Activated CD8-positive, alpha-beta T cell treated with anti-CD3 and anti-CD28 coated beads for 36 hours (primary cell): Measurements from ENCODE around the gene PPP1R7. TPM values are rescaled to one million over a fixed set of nuclear protein-coding genes. Genes with fewer than 3 reads are reported as not detected.
A peak's percentile ranks its signal among the peaks of the same experiment; 100 is the strongest.

Experiments
- ATAC-seq: fragments of 200-7000 bp; cut with Tn5 transposase; one replicate; pipeline ENCODE4 v1.10.0; 2021; ENCODE audit warnings: mild to moderate bottlenecking, moderate library complexity
- CTCF ChIA-PET: fragments of 350-600 bp; sonication (Branson Sonifier 250); formaldehyde crosslinking; loops from one replicate; lab custom pipeline; 2021; ENCODE audit warnings: antibody characterized with exemption; lab: Charles Lee
- POLR2A ChIA-PET: fragments of 350-600 bp; sonication (Branson Sonifier 250); formaldehyde crosslinking; loops from one replicate; lab custom pipeline; 2021; ENCODE audit warnings: antibody characterized with exemption; lab: Charles Lee
- DNase-seq: peaks from one replicate; pipeline ENCODE4 v3.0.0-alpha.2; 2020
- H3K27ac Mint-ChIP-seq: one replicate; pipeline ENCODE4 v1.8.0; 2021; ENCODE audit warnings: mild to moderate bottlenecking, mixed read lengths
- H3K27me3 Mint-ChIP-seq: one replicate; pipeline ENCODE4 v1.8.0; 2021; ENCODE audit warnings: mixed read lengths
- H3K36me3 Mint-ChIP-seq: one replicate; pipeline ENCODE4 v1.8.0; 2021; ENCODE audit warnings: low read depth, mixed read lengths
- H3K4me1 Mint-ChIP-seq: one replicate; pipeline ENCODE4 v1.8.0; 2021; ENCODE audit warnings: low read depth, mixed read lengths
- H3K4me3 Mint-ChIP-seq: one replicate; pipeline ENCODE4 v1.8.0; 2021; ENCODE audit warnings: mild to moderate bottlenecking, moderate library complexity, mixed read lengths
- H3K9me3 Mint-ChIP-seq: one replicate; pipeline ENCODE4 v1.8.0; 2021; ENCODE audit warnings: mixed read lengths
- intact Hi-C: fragments of 100-400 bp; cut with micrococcal nuclease; formaldehyde crosslinking; loops from one replicate; pipeline ENCODE4 v1.10.0; 2022
- total RNA-seq, 2 experiments: library from RNA; stranded (reverse); gene quantifications; one replicate each; pipeline ENCODE4 v1.2.3, GENCODE V29; 2021
- TF ChIP-seq, protein P1 (sequence below): fragments of 200-600 bp; IDR thresholded peaks from one replicate; pipeline ENCODE4 v1.8.0; 2022; ENCODE audit warnings: antibody characterized with exemption, mild to moderate bottlenecking

Gene PPP1R7
- total RNA-seq, 2 experiments from 2014 or later: 82.9 to 88.7 TPM

GRCh38 chr2:241189093-241189855 is 39.0 kb downstream of the PPP1R7 start:
- Mint-ChIP-seq H3K27ac (no peak overlapping the region), H3K27me3 (no peaks in the 10 kb centered on the region), H3K4me1 (no peaks in the 10 kb centered on the region), H3K4me3 (no peak overlapping the region), H3K9me3 (no peaks in the 10 kb centered on the region), H3K36me3 (no peaks in the 10 kb centered on the region)
- POLR2A ChIA-PET: no interaction called here
- intact Hi-C loops: no loop called here
- CTCF ChIA-PET: no interaction called here
- TF ChIP-seq, protein P1, sequence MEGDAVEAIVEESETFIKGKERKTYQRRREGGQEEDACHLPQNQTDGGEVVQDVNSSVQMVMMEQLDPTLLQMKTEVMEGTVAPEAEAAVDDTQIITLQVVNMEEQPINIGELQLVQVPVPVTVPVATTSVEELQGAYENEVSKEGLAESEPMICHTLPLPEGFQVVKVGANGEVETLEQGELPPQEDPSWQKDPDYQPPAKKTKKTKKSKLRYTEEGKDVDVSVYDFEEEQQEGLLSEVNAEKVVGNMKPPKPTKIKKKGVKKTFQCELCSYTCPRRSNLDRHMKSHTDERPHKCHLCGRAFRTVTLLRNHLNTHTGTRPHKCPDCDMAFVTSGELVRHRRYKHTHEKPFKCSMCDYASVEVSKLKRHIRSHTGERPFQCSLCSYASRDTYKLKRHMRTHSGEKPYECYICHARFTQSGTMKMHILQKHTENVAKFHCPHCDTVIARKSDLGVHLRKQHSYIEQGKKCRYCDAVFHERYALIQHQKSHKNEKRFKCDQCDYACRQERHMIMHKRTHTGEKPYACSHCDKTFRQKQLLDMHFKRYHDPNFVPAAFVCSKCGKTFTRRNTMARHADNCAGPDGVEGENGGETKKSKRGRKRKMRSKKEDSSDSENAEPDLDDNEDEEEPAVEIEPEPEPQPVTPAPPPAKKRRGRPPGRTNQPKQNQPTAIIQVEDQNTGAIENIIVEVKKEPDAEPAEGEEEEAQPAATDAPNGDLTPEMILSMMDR: no peak
- DNase-seq (no peak), ATAC-seq (no peak)

DNA sequence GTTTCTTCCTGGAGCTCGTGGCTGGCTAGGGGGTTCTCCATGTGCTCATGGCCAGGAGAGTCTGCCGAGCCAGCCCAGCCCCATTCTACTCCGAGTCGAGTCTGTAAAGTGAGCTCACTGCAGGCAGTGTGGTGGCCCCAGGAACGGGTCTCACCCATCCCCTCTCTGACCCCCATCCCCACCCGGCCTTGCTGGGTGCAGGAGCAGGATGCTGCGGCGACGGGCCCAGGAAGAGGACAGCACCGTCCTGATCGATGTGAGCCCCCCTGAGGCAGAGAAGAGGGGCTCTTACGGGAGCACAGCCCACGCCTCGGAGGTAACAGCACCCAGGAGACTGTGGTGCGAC is 39.6 kb downstream of the PPP1R7 start:
- H3K4me3 Mint-ChIP-seq: no peak overlapping the region
- H3K9me3 Mint-ChIP-seq: no peaks in the 10 kb centered on the region
- intact Hi-C loops: no loop called here
- no peak for DNase-seq
- H3K4me1 Mint-ChIP-seq: no peaks in the 10 kb centered on the region
- CTCF ChIA-PET: no interaction called here
- H3K27ac Mint-ChIP-seq: no peak overlapping the region
- no peaks in the 10 kb centered on the region for H3K36me3 Mint-ChIP-seq
- ATAC-seq: no peak
- TF ChIP-seq, protein P1: no peak
- H3K27me3 Mint-ChIP-seq: no peaks in the 10 kb centered on the region
- POLR2A ChIA-PET: no interaction called here

GRCh38 chr2:241190291-241190981 is 40.2 kb downstream of the PPP1R7 start:
- no peak overlapping the region for H3K27ac Mint-ChIP-seq
- H3K4me3 Mint-ChIP-seq: no peak overlapping the region
- ChIA-PET CTCF (no interaction called here), POLR2A (no interaction called here)
- TF ChIP-seq, protein P1: no peak
- no peak for DNase-seq
- no peaks in the 10 kb centered on the region for H3K27me3 Mint-ChIP-seq
- intact Hi-C loops: no loop called here
- no peaks in the 10 kb centered on the region for H3K9me3 Mint-ChIP-seq
- ATAC-seq: peak; percentile 45
- H3K36me3 Mint-ChIP-seq: no peaks in the 10 kb centered on the region
- H3K4me1 Mint-ChIP-seq: no peaks in the 10 kb centered on the region

GRCh38 chr2:241191081-241191480 is 40.8 kb downstream of the PPP1R7 start:
- Mint-ChIP-seq H3K27me3 (no peaks in the 10 kb centered on the region), H3K9me3 (no peaks in the 10 kb centered on the region), H3K36me3 (no peaks in the 10 kb centered on the region), H3K4me3 (no peak overlapping the region), H3K27ac (no peak overlapping the region), H3K4me1 (no peaks in the 10 kb centered on the region)
- ChIA-PET POLR2A (no interaction called here), CTCF (no interaction called here)
- DNase-seq (no peak), ATAC-seq (no peak)
- TF ChIP-seq, protein P1: no peak
- intact Hi-C loops: no loop called here

DNA sequence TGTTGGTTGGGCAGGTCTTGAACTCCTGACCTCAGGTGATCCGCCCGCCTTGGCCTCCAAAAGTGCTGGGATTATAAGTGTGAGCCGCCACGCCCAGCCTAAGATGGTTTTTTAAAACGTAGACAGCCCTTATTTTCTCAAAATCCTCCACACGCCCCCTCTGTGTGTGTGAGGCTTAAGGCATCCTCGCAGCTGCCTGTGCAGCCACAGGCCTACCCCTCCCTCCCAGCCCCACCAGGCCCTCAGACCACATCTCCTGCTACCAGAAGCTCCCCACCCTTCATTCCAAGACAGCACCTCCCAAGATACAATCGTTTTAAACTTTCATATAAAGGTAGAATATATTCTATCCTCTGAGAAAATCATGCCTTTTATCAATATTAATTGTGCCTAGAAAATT is 43.0 kb downstream of the PPP1R7 start:
- ATAC-seq (no peak), DNase-seq (no peak)
- no peaks in the 10 kb centered on the region for H3K9me3 Mint-ChIP-seq
- H3K4me1 Mint-ChIP-seq: no peaks in the 10 kb centered on the region
- intact Hi-C loops: no loop called here
- H3K27ac Mint-ChIP-seq: no peak overlapping the region
- ChIA-PET POLR2A (no interaction called here), CTCF (no interaction called here)
- no peaks in the 10 kb centered on the region for H3K36me3 Mint-ChIP-seq
- no peaks in the 10 kb centered on the region for H3K27me3 Mint-ChIP-seq
- H3K4me3 Mint-ChIP-seq: no peak overlapping the region
- TF ChIP-seq, protein P1: no peak
